ENCODE measurements around the gene RNF44. TPM values are rescaled to one million over a fixed set of nuclear protein-coding genes. Genes with fewer than 3 reads are reported as not detected.

RNF44 gene
- total RNA-seq, 3 donors from 2014 or later, result 70.2 to 98.4 (median 77.6) TPM

GRCh38 chr5:176545388-176545736 lies 8.2 kb upstream of the RNF44 start:
- peaks cover 38% of the 10 kb centered on the region for H3K4me1 ChIP-seq (ENCODE audit: low read depth)

GRCh38 chr5:176543428-176544182 lies 6.4 kb upstream of the RNF44 start:
- Histone ChIP-seq H3K4me1 (ENCODE audit: low read depth) (peaks cover 33% of the 10 kb centered on the region), H3K36me3 (ENCODE audit: low read depth) (no peaks in the 10 kb centered on the region), H3K9me3 (no peaks in the 10 kb centered on the region), H3K4me3 (peak overlapping the region; percentile 59)
- DNase-seq (peak; percentile 88 to 90 (median 90)), ATAC-seq (peak; percentile 59)
- no peak for TF ChIP-seq CTCF (IDR thresholded peaks at IDR 0.05)
- intact Hi-C loops (cut with DNase I, micrococcal nuclease), result loop anchor here in 1 of 2 donors (10.0 kb wide), 1 partner anchor 129 kb away; the partner anchor contains the start of gene CLTB

More at GRCh38 chr5:176545388-176545736, 8.2 kb upstream of the RNF44 start:
- no peak for TF ChIP-seq CTCF (IDR thresholded peaks at IDR 0.05)
- peak in 1 of 3 donors; percentile 23 for DNase-seq
- no peak overlapping the region for H3K4me3 ChIP-seq
- intact Hi-C loops (cut with DNase I, micrococcal nuclease), result loop anchor here in 1 of 2 donors (10.0 kb wide), 1 partner anchor 131 kb away; the partner anchor contains the start of gene CLTB
- ATAC-seq, result no peak
- H3K9me3 ChIP-seq, result no peaks in the 10 kb centered on the region
- no peaks in the 10 kb centered on the region for H3K36me3 ChIP-seq (ENCODE audit: low read depth)

- DNase-seq, result peak in 2 of 3 donors; percentile 71 to 75
- Histone ChIP-seq H3K36me3 (ENCODE audit: low read depth) (no peaks in the 10 kb centered on the region), H3K4me3 (peak overlapping the region; percentile 59), H3K9me3 (no peaks in the 10 kb centered on the region), H3K4me1 (ENCODE audit: low read depth) (peaks cover 27% of the 10 kb centered on the region)
- ATAC-seq, result no peak
- intact Hi-C loops (cut with DNase I, micrococcal nuclease), result loop anchor here in 1 of 2 donors (10.0 kb wide), 1 partner anchor 128 kb away; the partner anchor contains the start of gene CLTB
- no peak for TF ChIP-seq CTCF (IDR thresholded peaks at IDR 0.05)
These were observed 5.6 kb upstream of the RNF44 start for GRCh38 chr5:176542596-176543427.

GRCh38 chr5:176542135-176542595 lies 5.0 kb upstream of the RNF44 start:
- Histone ChIP-seq H3K9me3 (no peaks in the 10 kb centered on the region), H3K4me1 (ENCODE audit: low read depth) (peaks cover 26% of the 10 kb centered on the region), H3K4me3 (peak overlapping the region; percentile 59), H3K36me3 (ENCODE audit: low read depth) (no peaks in the 10 kb centered on the region)
- no peak for TF ChIP-seq CTCF (IDR thresholded peaks at IDR 0.05)
- DNase-seq (peak; percentile 86 to 89 (median 89)), ATAC-seq (peak; percentile 17)
- intact Hi-C loops (cut with DNase I, micrococcal nuclease), result loop anchor here in 1 of 2 donors (10.0 kb wide), 1 partner anchor 127 kb away; the partner anchor contains the start of gene CLTB

- intact Hi-C loops (cut with DNase I, micrococcal nuclease), result loop anchor here in 1 of 2 donors (10.0 kb wide), 1 partner anchor 127 kb away; the partner anchor contains the start of gene CLTB
- no peak overlapping the region for H3K4me3 ChIP-seq
- no peak for TF ChIP-seq CTCF (IDR thresholded peaks at IDR 0.05)
- DNase-seq (peak; percentile 85 to 93 (median 87)), ATAC-seq (peak; percentile 17)
- no peaks in the 10 kb centered on the region for H3K9me3 ChIP-seq
- no peaks in the 10 kb centered on the region for H3K36me3 ChIP-seq (ENCODE audit: low read depth)
- peaks cover 22% of the 10 kb centered on the region for H3K4me1 ChIP-seq (ENCODE audit: low read depth)
These were observed 4.3 kb upstream of the RNF44 start for GRCh38 chr5:176541338-176542134.

Data from mucosa of descending colon (tissue), 3 donors.